H1 (cell line): ENCODE results near the gene STX18. TPM values are rescaled to one million over a fixed set of nuclear protein-coding genes. Genes with fewer than 3 reads are reported as not detected.

ENCODE experiments used
- CTCF ChIA-PET: fragments of 300-600 bp; sonication (Branson Sonifier 250); formaldehyde crosslinking; loops from one replicate; lab custom pipeline; 2021; ENCODE audit not compliant: partially characterized antibody; lab: Charles Lee
- POLR2A ChIA-PET: fragments of 300-600 bp; sonication (Branson Sonifier 250); formaldehyde crosslinking; loops from one replicate; lab custom pipeline; 2021; ENCODE audit warnings: inconsistent platforms; ENCODE audit not compliant: partially characterized antibody; lab: Charles Lee
- DNase-seq, 2 experiments: peaks; one replicate each; pipeline versions ENCODE4 v3.0.0 to v3.0.0-alpha.2; 2010 to 2022; ENCODE audit warnings: low spot score in 2 of 2, low read depth in 1 of 2, mixed read lengths in 1 of 2
- FAIRE-seq: peaks from 2 replicates; lab custom pipeline; 2011; peaks lifted over from hg19 to GRCh38; lab: Jason Lieb, UNC
- H2AFZ ChIP-seq: 2 replicates; pipeline ENCODE4 v1.8.1; 2012; ENCODE audit warnings: low read length, inconsistent platforms
- H2AK5ac ChIP-seq: 2 replicates; pipeline ENCODE4 v1.6.1; 2013; ENCODE audit warnings: low read depth, low read length
- H2BK120ac ChIP-seq: replicated peaks from 2 replicates; pipeline ENCODE3; 2013; ENCODE audit warnings: low read depth, low read length, inconsistent platforms
- H2BK12ac ChIP-seq: 2 replicates; pipeline ENCODE4 v1.6.1; 2013; ENCODE audit warnings: low read depth, low read length
- H2BK15ac ChIP-seq: 2 replicates; pipeline ENCODE4 v1.6.1; 2013; ENCODE audit warnings: low read length
- H2BK20ac ChIP-seq: 2 replicates; pipeline ENCODE4 v1.6.1; 2013; ENCODE audit warnings: low read length
- H2BK5ac ChIP-seq: 2 replicates; pipeline ENCODE4 v1.6.1; 2013; ENCODE audit warnings: low read depth, low read length
- H3K14ac ChIP-seq: 2 replicates; pipeline ENCODE4 v1.6.1; 2013; ENCODE audit warnings: inconsistent platforms; ENCODE audit not compliant: insufficient read length
- H3K18ac ChIP-seq: 2 replicates; pipeline ENCODE4 v1.6.1; 2013; ENCODE audit warnings: low read length; ENCODE audit errors: extremely low read depth
- H3K23ac ChIP-seq: 2 replicates; pipeline ENCODE4 v1.6.1; 2013; ENCODE audit warnings: inconsistent platforms; ENCODE audit not compliant: insufficient read length
- H3K23me2 ChIP-seq: 2 replicates; pipeline ENCODE4 v1.6.1; 2013; ENCODE audit warnings: low read depth, low read length
- H3K27ac ChIP-seq: 2 replicates; pipeline ENCODE4 v1.6.1; 2011; ENCODE audit warnings: low read depth, low read length, inconsistent platforms
- H3K27me3 ChIP-seq, 4 experiments: replicated peaks in 1 of 4; 1 replicate in 1 of 4; 2 replicates in 3 of 4; pipeline versions ENCODE4 v1.6.1 to v1.8.1; 2011 to 2013; ENCODE audit warnings: low read length in 3 of 4, mild to moderate bottlenecking in 3 of 4, inconsistent platforms in 2 of 4, mixed read lengths in 2 of 4, moderate library complexity in 1 of 4; ENCODE audit not compliant: control insufficient read depth in 3 of 4, insufficient read depth in 3 of 4; ENCODE audit errors: extremely low read depth in 1 of 4
- H3K36me3 ChIP-seq, 4 experiments: 2 replicates each; pipeline versions ENCODE4 v1.6.1 to v1.8.1; 2011 to 2013; ENCODE audit warnings: mild to moderate bottlenecking in 4 of 4, low read length in 3 of 4, moderate library complexity in 2 of 4, control low read depth in 1 of 4, inconsistent platforms in 1 of 4; ENCODE audit not compliant: insufficient read depth in 4 of 4, control insufficient read depth in 2 of 4
- H3K4ac ChIP-seq: replicated peaks from 2 replicates; pipeline ENCODE3; 2013; ENCODE audit warnings: low read length, low read depth, mixed read lengths, inconsistent platforms; ENCODE audit not compliant: insufficient read length
- H3K4me1 ChIP-seq, 4 experiments: replicated peaks in 1 of 4; 1 replicate in 1 of 4; 2 replicates in 3 of 4; pipeline versions ENCODE4 v1.6.1 to v1.8.1; 2011 to 2013; ENCODE audit warnings: low read length in 3 of 4, inconsistent platforms in 2 of 4, mixed read lengths in 1 of 4; ENCODE audit not compliant: insufficient read depth in 4 of 4, control insufficient read depth in 3 of 4
- H3K4me2 ChIP-seq, 2 experiments: 2 replicates each; pipeline versions ENCODE4 v1.6.1 to v1.8.1; 2011 to 2013; ENCODE audit warnings: low read depth in 2 of 2, low read length in 2 of 2, control low read depth in 1 of 2, inconsistent platforms in 1 of 2, mild to moderate bottlenecking in 1 of 2; ENCODE audit not compliant: insufficient read depth in 1 of 2
- H3K4me3 ChIP-seq, 4 experiments: fragments of 200-600, 300-600 bp in 1 of 4; sonication (generic), shearing (Covaris generic), sonication (Bioruptor Twin) in 1 of 4; 2 replicates each; pipeline versions ENCODE4 v1.5.1 to v1.8.1; 2011 to 2016; ENCODE audit warnings: low read length in 4 of 4, low read depth in 3 of 4, control low read depth in 2 of 4, inconsistent platforms in 2 of 4, mild to moderate bottlenecking in 2 of 4, mixed read lengths in 1 of 4, moderate library complexity in 1 of 4; ENCODE audit not compliant: insufficient read depth in 2 of 4; ENCODE audit errors: extremely low read depth in 1 of 4
- H3K56ac ChIP-seq: replicated peaks from 2 replicates; pipeline ENCODE3; 2013; ENCODE audit warnings: low read depth, mild to moderate bottlenecking, mixed read lengths, low read length, inconsistent platforms; ENCODE audit not compliant: insufficient read length
- H3K79me1 ChIP-seq: 2 replicates; pipeline ENCODE4 v1.6.1; 2013; ENCODE audit warnings: low read depth, low read length, control low read depth
- H3K79me2 ChIP-seq, 2 experiments: 2 replicates each; pipeline versions ENCODE4 v1.6.1 to v1.8.1; 2012 to 2013; ENCODE audit warnings: low read length in 2 of 2, mild to moderate bottlenecking in 2 of 2, inconsistent platforms in 1 of 2; ENCODE audit not compliant: insufficient read depth in 2 of 2, control insufficient read depth in 1 of 2
- H3K9ac ChIP-seq, 4 experiments: replicated peaks in 1 of 4; 1 replicate in 1 of 4; 2 replicates in 3 of 4; pipeline versions ENCODE4 v1.6.1 to v1.8.1; 2011 to 2013; ENCODE audit warnings: low read depth in 3 of 4, low read length in 3 of 4, control low read depth in 2 of 4, mild to moderate bottlenecking in 2 of 4, moderate library complexity in 2 of 4, inconsistent platforms in 1 of 4; ENCODE audit errors: extremely low read depth in 1 of 4
- H3K9me3 ChIP-seq, 2 experiments: 2 replicates each; pipeline versions ENCODE4 v1.6.1 to v1.8.1; 2012 to 2013; ENCODE audit warnings: mild to moderate bottlenecking in 2 of 2, moderate library complexity in 2 of 2, control low read depth in 1 of 2, inconsistent platforms in 1 of 2, low read depth in 1 of 2, low read length in 1 of 2, mixed read lengths in 1 of 2; ENCODE audit not compliant: insufficient read depth in 2 of 2
- H4K20me1 ChIP-seq, 2 experiments: replicated peaks in 1 of 2; 2 replicates each; pipeline versions ENCODE3 to v1.8.1; 2011 to 2013; ENCODE audit warnings: inconsistent platforms in 2 of 2, low read length in 2 of 2, mild to moderate bottlenecking in 1 of 2; ENCODE audit not compliant: insufficient read depth in 2 of 2, control insufficient read depth in 1 of 2
- H4K5ac ChIP-seq: 2 replicates; pipeline ENCODE4 v1.6.1; 2013; ENCODE audit warnings: low read length, low read depth, mixed read lengths, inconsistent platforms; ENCODE audit not compliant: insufficient read length
- H4K8ac ChIP-seq: 2 replicates; pipeline ENCODE4 v1.8.0; 2013; ENCODE audit warnings: mild to moderate bottlenecking, moderate library complexity, low read length, inconsistent platforms; ENCODE audit not compliant: insufficient read depth; ENCODE audit errors: extremely low read depth
- H4K91ac ChIP-seq: replicated peaks from 2 replicates; pipeline ENCODE3; 2013; ENCODE audit warnings: low read length, mixed read lengths, inconsistent platforms; ENCODE audit not compliant: insufficient read length
- CBX5 ChIP-seq: fragments of 300-800, 300-1000 bp; sonication (generic); IDR thresholded peaks from 2 replicates; pipeline ENCODE4 v1.7.1; 2016; ENCODE audit warnings: antibody characterized with exemption, low read length, low read depth
- CTBP2 ChIP-seq: IDR thresholded peaks from 2 replicates; pipeline ENCODE4 v1.7.0; 2011; ENCODE audit warnings: borderline replicate concordance, mild to moderate bottlenecking, moderate library complexity, mixed read lengths, low read length; ENCODE audit not compliant: insufficient read depth, insufficient read length
- EZH2 ChIP-seq: fragments of 200-600 bp; sonication (generic); IDR thresholded peaks from 2 replicates; pipeline ENCODE4 v1.7.1; 2012; ENCODE audit warnings: low read depth, mild to moderate bottlenecking, moderate library complexity, low read length, inconsistent platforms; ENCODE audit not compliant: severe bottlenecking
- SP1 ChIP-seq: IDR thresholded peaks from 2 replicates; pipeline ENCODE4 v1.6.1; 2011; ENCODE audit warnings: low read depth, low read length
- SP4 ChIP-seq: IDR thresholded peaks from 2 replicates; pipeline ENCODE4 v1.6.1; 2012; ENCODE audit warnings: low read length, inconsistent platforms
- TAF1 ChIP-seq: IDR thresholded peaks from 2 replicates; pipeline ENCODE4 v1.6.1; 2011; ENCODE audit warnings: mild to moderate bottlenecking, low read depth, low read length
- TAF7 ChIP-seq: optimal IDR thresholded peaks from 2 replicates; pipeline ENCODE3; 2011; ENCODE audit warnings: low read depth, mild to moderate bottlenecking, inconsistent platforms, low read length, moderate library complexity, borderline replicate concordance
- TEAD4 ChIP-seq: IDR thresholded peaks from 2 replicates; pipeline ENCODE4 v1.6.1; 2012; ENCODE audit warnings: low read depth, low read length, inconsistent platforms, mixed read lengths
- WGBS, 2 experiments: shearing (Covaris generic) in 1 of 2; methylation state at CpG; one replicate each; pipeline versions ENCODE4 v1.1.6 to v1.1.7; 2013 to 2015; ENCODE audit warnings: low lambda C conversion rate in 2 of 2, mixed read lengths in 2 of 2, inconsistent platforms in 1 of 2, low coverage in 1 of 2, missing lambda C conversion rate in 1 of 2; ENCODE audit not compliant: insufficient replicate concordance in 2 of 2, insufficient coverage in 1 of 2, insufficient read length in 1 of 2; ENCODE audit errors: extremely low coverage in 1 of 2, missing lambda C conversion rate in 1 of 2; 5-methylcytosine and 5-hydroxymethylcytosine counted together
- polyA plus RNA-seq, 7 experiments: library from polyadenylated mRNA; depleted of rRNA in 3 of 7; stranded (reverse) in 5 of 7; unstranded in 2 of 7; fragments of >200 nt in 5 of 7; fragments of 200-250 nt in 2 of 7; gene quantifications; 1 replicate in 5 of 7; 2 replicates in 1 of 7; 4 replicates in 1 of 7; pipeline versions ENCODE4 v1.2.1 to v1.2.3, GENCODE V29; 2011 to 2013; ENCODE audit warnings: missing spikeins in 2 of 7, mixed read lengths in 2 of 7
- total RNA-seq: library from RNA; stranded (reverse); fragmentation: NEBNext Ultra II Directional; extraction: Animal tissue kit (Norgen Biotek cat#: 25700); gene quantifications from 2 replicates; pipeline ENCODE4 v1.2.1, GENCODE V29; 2021
- TF ChIP-seq, protein P1 (sequence below): IDR thresholded peaks from 2 replicates; pipeline ENCODE4 v1.6.1; 2012; ENCODE audit warnings: inconsistent platforms
- TF ChIP-seq, protein P2 (sequence below): IDR thresholded peaks from 2 replicates; pipeline ENCODE4 v1.6.1; 2012; ENCODE audit warnings: inconsistent platforms

Gene STX18
- total and polyA plus RNA-seq, 2 of the 8 experiments (the other 6 are each of a cell fraction or from before 2014, with no cell fraction given) = 14.6 to 18.3 TPM

DNA sequence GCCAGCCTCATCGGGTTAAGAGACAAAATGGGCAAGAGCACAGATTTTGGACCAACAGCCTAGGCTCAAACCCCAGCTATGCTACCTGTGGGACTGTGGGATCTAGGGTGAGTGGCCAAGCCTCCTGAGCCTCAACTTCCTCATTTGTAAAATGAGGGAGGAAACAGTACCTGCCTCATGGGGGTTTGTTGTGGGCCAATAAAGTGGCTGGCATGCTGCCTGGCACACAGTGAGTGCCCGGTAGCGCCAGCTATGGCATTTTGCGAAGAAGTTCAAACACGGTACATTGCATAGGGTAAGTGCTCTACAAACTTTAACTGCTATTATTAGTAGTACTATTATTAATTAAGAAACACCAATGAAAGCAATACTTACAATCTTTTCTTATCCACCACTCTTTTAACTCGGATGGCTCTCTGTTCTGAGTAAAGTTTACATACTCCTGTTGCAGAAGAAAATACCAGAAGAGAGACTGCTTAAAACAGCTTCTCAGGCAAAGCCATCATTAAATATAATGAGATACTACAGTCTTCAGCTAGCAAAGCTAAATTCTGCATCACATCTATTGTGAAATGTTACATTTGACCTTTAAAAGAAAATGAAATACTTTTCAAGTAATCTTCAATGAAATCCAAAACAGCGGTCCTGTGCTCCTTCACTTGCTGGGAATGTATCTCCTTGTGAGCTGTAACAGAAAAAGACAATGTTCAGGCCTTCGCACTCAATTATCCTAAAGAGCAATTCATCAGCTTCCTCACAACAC is 84.9 kb downstream of the STX18 start:
- Histone ChIP-seq H2BK120ac (peak overlapping the region; percentile 13), H3K9ac (0 out of 7 replicates have a peak overlapping the region, but pooled peaks of 1 of the 4 experiments have one; percentile 11), H3K79me1 (no peaks in the 10 kb centered on the region), H3K23ac (no peak overlapping the region), H3K4ac (no peak overlapping the region), H3K18ac (no peak overlapping the region; the same call in 1 of the 2 replicates), H4K5ac (no peak overlapping the region), H3K23me2 (no peaks in the 10 kb centered on the region), H3K14ac (no peak overlapping the region), H3K56ac (no peak overlapping the region), H2AFZ (no peak overlapping the region), H3K27ac (no peak overlapping the region), H2BK15ac (0 out of 2 replicates have a peak overlapping the region, but pooled peaks have one; percentile 54), H3K4me3 (no peak overlapping the region), H3K4me2 (peak overlapping the region in 1 of 2 experiments; percentile 66; a peak in 1 of 4 replicates), H3K36me3 (peaks cover 0 to 6% (median 2%) of the 10 kb centered on the region in 4 experiments; a peak in 4 of 8 replicates), H2BK12ac (peak overlapping the region; percentile 90; the same call in 1 of the 2 replicates), H2BK5ac (peak overlapping the region; percentile 71; the same call in 1 of the 2 replicates), H2AK5ac (0 out of 2 replicates have a peak overlapping the region, but pooled peaks have one; percentile 28), H2BK20ac (peak overlapping the region; percentile 57; the same call in 1 of the 2 replicates), H3K9me3 (no peaks in the 10 kb centered on the region), H3K4me1 (peaks cover 9 to 22% (median 12%) of the 10 kb centered on the region in 4 experiments; a peak in 6 of 7 replicates), H3K27me3 (no peaks in the 10 kb centered on the region), H4K8ac (no peak overlapping the region; the same call in 1 of the 2 replicates), H4K91ac (no peak overlapping the region), H4K20me1 (no peaks in the 10 kb centered on the region), H3K79me2 (no peaks in the 10 kb centered on the region)
- ChIA-PET POLR2A (no interaction called here), CTCF (interaction anchor here (0.8 to 2.1 kb wide), 5 partner anchors 23 to 68 kb away, joined by 3 to 6 read pairs (median 3); no protein-coding TSS in a partner anchor)
- TF ChIP-seq CBX5 = no peak
- no peak for TF ChIP-seq TAF7
- TF ChIP-seq, protein P1, sequence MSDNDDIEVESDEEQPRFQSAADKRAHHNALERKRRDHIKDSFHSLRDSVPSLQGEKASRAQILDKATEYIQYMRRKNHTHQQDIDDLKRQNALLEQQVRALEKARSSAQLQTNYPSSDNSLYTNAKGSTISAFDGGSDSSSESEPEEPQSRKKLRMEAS = no peak
- TF ChIP-seq EZH2 = no peak
- no peak for TF ChIP-seq TEAD4
- no peak for TF ChIP-seq SP4
- no peak for TF ChIP-seq SP1
- TF ChIP-seq, protein P2, sequence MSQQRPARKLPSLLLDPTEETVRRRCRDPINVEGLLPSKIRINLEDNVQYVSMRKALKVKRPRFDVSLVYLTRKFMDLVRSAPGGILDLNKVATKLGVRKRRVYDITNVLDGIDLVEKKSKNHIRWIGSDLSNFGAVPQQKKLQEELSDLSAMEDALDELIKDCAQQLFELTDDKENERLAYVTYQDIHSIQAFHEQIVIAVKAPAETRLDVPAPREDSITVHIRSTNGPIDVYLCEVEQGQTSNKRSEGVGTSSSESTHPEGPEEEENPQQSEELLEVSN = no peak
- TF ChIP-seq TAF1 = no peak
- TF ChIP-seq CTBP2 = no peak
- FAIRE-seq (no peak), DNase-seq (no peak)
- 94% methylated on average over 8 of the region's 8 CpGs; no CpG with 5 or more reads in 1 of the 2 experiments for WGBS, 2 experiments
